Measurements from ENCODE around the gene UBE2C. TPM values are rescaled to one million over a fixed set of nuclear protein-coding genes. Genes with fewer than 3 reads are reported as not detected.

UBE2C gene
- total and polyA plus RNA-seq, 2 experiments from 2014 or later = 26.7 to 46.9 TPM

DNA sequence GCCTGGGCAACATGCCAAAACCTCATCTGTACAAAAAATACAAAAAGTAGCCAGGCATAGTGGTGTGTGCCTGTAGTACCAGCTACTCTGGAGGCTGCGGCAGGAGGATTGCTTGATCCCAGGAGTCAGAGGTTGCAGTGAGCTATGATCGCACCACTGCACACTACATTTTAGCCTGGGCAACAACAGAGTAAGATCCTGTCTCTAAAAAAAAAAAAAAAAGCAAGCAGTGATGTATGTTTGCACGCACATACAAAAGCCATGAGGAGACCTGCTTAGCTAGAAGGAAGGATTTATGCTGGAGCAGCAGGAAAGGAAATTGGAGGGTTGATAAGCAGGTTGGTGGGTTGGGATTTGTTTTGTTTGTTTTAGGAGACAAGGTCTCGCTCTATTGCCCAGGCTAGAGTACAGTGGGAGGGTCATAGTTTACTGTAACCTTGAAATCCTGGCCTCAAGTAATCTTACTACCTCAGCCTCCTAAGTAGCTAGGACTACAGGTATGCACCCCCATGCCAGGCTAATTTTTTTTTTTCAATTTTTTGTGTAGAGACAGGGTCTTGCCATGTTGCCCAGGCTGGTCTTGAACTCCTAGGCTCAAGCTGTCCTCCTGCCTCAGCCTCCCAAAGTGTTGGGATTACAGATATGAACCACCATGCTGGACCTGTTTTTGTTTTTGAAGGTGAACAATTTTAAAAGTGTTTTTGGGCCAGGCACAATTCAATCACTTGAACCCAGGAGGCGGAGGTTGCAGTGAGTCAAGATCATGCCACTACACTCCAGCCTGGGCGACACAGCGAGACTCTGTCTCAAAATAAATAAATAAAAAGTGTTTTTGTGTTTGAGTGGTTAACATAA lies 49.0 kb downstream of the UBE2C start:
- no peak overlapping the region for H3K4me3 ChIP-seq
- DNase-seq (ENCODE audit: low spot score) = no peak
- H3K4me1 ChIP-seq (ENCODE audit: insufficient read depth) = peaks cover 12% of the 10 kb centered on the region
- no peaks in the 10 kb centered on the region for H3K9me3 ChIP-seq (ENCODE audit: low read depth)
- no peaks in the 10 kb centered on the region for H3K27me3 ChIP-seq
- H3K27ac ChIP-seq = peak overlapping the region; percentile 38
- TF ChIP-seq EZH2 (IDR thresholded peaks at IDR 0.05; ENCODE audit: borderline replicate concordance) (no peak), EZH2phosphoT487 (IDR thresholded peaks at IDR 0.05; ENCODE audit: low read depth, severe bottlenecking, unreplicated experiment) (no peak)
- TF ChIP-seq, protein P1, sequence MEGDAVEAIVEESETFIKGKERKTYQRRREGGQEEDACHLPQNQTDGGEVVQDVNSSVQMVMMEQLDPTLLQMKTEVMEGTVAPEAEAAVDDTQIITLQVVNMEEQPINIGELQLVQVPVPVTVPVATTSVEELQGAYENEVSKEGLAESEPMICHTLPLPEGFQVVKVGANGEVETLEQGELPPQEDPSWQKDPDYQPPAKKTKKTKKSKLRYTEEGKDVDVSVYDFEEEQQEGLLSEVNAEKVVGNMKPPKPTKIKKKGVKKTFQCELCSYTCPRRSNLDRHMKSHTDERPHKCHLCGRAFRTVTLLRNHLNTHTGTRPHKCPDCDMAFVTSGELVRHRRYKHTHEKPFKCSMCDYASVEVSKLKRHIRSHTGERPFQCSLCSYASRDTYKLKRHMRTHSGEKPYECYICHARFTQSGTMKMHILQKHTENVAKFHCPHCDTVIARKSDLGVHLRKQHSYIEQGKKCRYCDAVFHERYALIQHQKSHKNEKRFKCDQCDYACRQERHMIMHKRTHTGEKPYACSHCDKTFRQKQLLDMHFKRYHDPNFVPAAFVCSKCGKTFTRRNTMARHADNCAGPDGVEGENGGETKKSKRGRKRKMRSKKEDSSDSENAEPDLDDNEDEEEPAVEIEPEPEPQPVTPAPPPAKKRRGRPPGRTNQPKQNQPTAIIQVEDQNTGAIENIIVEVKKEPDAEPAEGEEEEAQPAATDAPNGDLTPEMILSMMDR (IDR thresholded peaks at IDR 0.05; ENCODE audit: poor library complexity) = no peak
- no peaks in the 10 kb centered on the region for H3K9me2 ChIP-seq (replicated peaks; ENCODE audit: insufficient read depth)
- no peak overlapping the region for H3K4me2 ChIP-seq
- no peaks in the 10 kb centered on the region for H3K36me3 ChIP-seq (replicated peaks; ENCODE audit: insufficient read depth, low read depth)
- H2AFZ ChIP-seq = no peak overlapping the region
- H4K20me1 ChIP-seq (ENCODE audit: insufficient read depth, poor library complexity, severe bottlenecking) = no peaks in the 10 kb centered on the region
- peaks cover 38% of the 10 kb centered on the region for H3K79me2 ChIP-seq
- 84% methylated on average over 7 of the region's 7 CpGs for WGBS (ENCODE audit: low lambda C conversion rate, missing lambda C conversion rate)

DNA sequence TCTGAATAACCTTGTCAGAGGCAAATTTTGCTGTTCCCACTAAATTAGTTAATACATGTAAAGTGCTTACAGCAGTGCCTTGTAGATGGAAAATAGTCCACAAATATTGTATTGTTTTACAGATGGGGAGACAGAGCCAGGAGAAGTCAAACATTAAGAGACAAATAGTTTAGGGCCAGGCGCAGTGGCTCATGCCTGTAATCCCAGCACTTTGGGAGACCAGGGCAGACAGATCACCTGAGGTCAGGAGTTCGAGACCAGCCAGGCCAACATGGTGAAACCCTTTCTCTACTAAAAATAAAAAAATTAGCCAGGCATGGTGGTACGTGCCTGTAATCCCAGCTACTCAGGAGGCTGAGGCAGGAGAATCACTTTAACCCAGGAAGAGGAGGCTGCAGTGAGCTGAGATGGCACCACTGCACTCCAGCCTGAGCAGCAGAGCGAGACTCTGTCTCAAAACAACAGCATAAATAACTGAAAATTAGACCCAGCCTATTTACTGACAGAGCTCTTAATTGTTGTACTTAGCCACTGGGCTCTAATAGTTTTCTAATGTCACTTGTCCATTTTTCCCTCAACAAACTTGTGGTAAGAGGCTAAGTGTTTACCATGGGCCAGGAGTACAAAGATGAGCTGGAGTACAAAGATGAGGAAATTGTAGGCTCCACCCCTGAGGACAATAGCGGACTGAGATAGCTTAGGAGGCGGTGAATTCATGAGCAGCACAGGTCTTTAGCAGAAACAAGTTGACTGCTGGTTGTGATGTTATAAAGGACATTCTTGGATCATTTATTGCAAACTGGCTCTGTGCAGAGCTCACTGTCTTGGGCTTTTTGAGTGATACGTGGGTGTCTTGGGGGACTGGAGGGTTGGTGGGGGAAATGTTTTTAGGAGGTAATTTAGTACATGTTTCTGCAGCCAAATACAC lies 51.4 kb downstream of the UBE2C start:
- H3K4me3 ChIP-seq = no peak overlapping the region
- 86% methylated on average over 7 of the region's 7 CpGs for WGBS (ENCODE audit: low lambda C conversion rate, missing lambda C conversion rate)
- no peak for TF ChIP-seq EZH2 (IDR thresholded peaks at IDR 0.05; ENCODE audit: borderline replicate concordance)
- TF ChIP-seq EZH2phosphoT487 (IDR thresholded peaks at IDR 0.05; ENCODE audit: low read depth, severe bottlenecking, unreplicated experiment) = no peak
- TF ChIP-seq, protein P1 (IDR thresholded peaks at IDR 0.05; ENCODE audit: poor library complexity) = no peak
- H3K27ac ChIP-seq = no peak overlapping the region
- H3K4me2 ChIP-seq = no peak overlapping the region
- H3K4me1 ChIP-seq (ENCODE audit: insufficient read depth) = peaks cover 5% of the 10 kb centered on the region
- peak; percentile 46 for DNase-seq (ENCODE audit: low spot score)
- no peaks in the 10 kb centered on the region for H3K9me2 ChIP-seq (replicated peaks; ENCODE audit: insufficient read depth)
- no peaks in the 10 kb centered on the region for H3K36me3 ChIP-seq (replicated peaks; ENCODE audit: insufficient read depth, low read depth)
- H2AFZ ChIP-seq = no peak overlapping the region
- no peaks in the 10 kb centered on the region for H3K9me3 ChIP-seq (ENCODE audit: low read depth)
- no peaks in the 10 kb centered on the region for H3K27me3 ChIP-seq
- H3K79me2 ChIP-seq = peaks cover 25% of the 10 kb centered on the region
- no peaks in the 10 kb centered on the region for H4K20me1 ChIP-seq (ENCODE audit: insufficient read depth, poor library complexity, severe bottlenecking)

DNA sequence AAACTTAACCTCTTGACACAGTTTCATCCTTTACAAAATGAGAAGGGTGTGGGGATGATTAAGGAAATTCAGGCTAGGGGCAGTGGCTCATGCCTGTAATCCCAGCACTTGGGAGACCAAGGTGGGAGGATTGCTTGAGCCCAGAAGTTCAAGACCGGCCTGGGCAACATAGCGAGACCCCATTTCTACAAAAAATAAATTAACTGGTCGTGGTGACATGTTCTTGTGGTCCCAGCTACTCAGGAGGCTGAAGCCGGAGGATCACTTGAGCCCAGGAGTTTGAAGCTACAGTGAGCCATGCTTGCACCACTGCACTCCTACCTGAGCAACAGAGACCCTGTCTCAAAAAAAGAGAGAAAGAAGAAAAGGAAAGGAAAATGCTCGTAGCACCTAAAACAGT lies 54.0 kb downstream of the UBE2C start:
- no peaks in the 10 kb centered on the region for H3K4me1 ChIP-seq (ENCODE audit: insufficient read depth)
- TF ChIP-seq EZH2 (IDR thresholded peaks at IDR 0.05; ENCODE audit: borderline replicate concordance) = no peak
- TF ChIP-seq, protein P1 (IDR thresholded peaks at IDR 0.05; ENCODE audit: poor library complexity) = no peak
- TF ChIP-seq EZH2phosphoT487 (IDR thresholded peaks at IDR 0.05; ENCODE audit: low read depth, severe bottlenecking, unreplicated experiment) = no peak
- 94% methylated on average over 5 of the region's 5 CpGs for WGBS (ENCODE audit: low lambda C conversion rate, missing lambda C conversion rate)
- no peaks in the 10 kb centered on the region for H3K27me3 ChIP-seq
- H3K9me3 ChIP-seq (ENCODE audit: low read depth) = no peaks in the 10 kb centered on the region
- H3K4me2 ChIP-seq = no peak overlapping the region
- no peak for DNase-seq (ENCODE audit: low spot score)
- H3K9me2 ChIP-seq (replicated peaks; ENCODE audit: insufficient read depth) = no peaks in the 10 kb centered on the region
- no peaks in the 10 kb centered on the region for H4K20me1 ChIP-seq (ENCODE audit: insufficient read depth, poor library complexity, severe bottlenecking)
- H3K27ac ChIP-seq = peak overlapping the region; percentile 67
- H2AFZ ChIP-seq = no peak overlapping the region
- peaks cover 14% of the 10 kb centered on the region for H3K79me2 ChIP-seq
- no peaks in the 10 kb centered on the region for H3K36me3 ChIP-seq (replicated peaks; ENCODE audit: insufficient read depth, low read depth)
- no peak overlapping the region for H3K4me3 ChIP-seq

Small RNA genes within 50 kb of the gene (small RNA-seq; reads per million reads assigned to genes)
- not detected for gene RNU6ATAC38P

Other genes with a start within 250 kb of the UBE2C start
- gene WFDC8, start 233.4 kb upstream of the UBE2C start, total RNA-seq = not detected in 2 replicates
- gene WFDC8, start 233.4 kb upstream of the UBE2C start, polyA plus RNA-seq = not detected in 2 replicates
- gene WFDC10A, start 182.9 kb upstream of the UBE2C start, total RNA-seq = not detected in 2 replicates
- not detected in 2 replicates for gene WFDC10A, start 182.9 kb upstream of the UBE2C start, polyA plus RNA-seq
- gene WFDC9, start 181.4 kb upstream of the UBE2C start, total RNA-seq = not detected in 2 replicates
- gene WFDC9, start 181.4 kb upstream of the UBE2C start, polyA plus RNA-seq = not detected in 2 replicates
- not detected in 2 replicates for gene WFDC11, start 142.4 kb upstream of the UBE2C start, total RNA-seq
- gene WFDC11, start 142.4 kb upstream of the UBE2C start, polyA plus RNA-seq = not detected in 2 replicates
- not detected in 2 replicates for gene WFDC13, start 110.6 kb upstream of the UBE2C start, total RNA-seq
- 0.29 TPM in 1 of 2 replicates, not detected in the other for gene WFDC13, start 110.6 kb upstream of the UBE2C start, polyA plus RNA-seq
- 2.6 TPM in 1 of 2 replicates, not detected in the other for gene WFDC10B, start 107.6 kb upstream of the UBE2C start, total RNA-seq
- 0.62 and 1.9 TPM in 2 replicates for gene WFDC10B, start 107.6 kb upstream of the UBE2C start, polyA plus RNA-seq
- gene SPINT4, start 90.3 kb upstream of the UBE2C start, total RNA-seq = not detected in 2 replicates
- not detected in 2 replicates for gene SPINT4, start 90.3 kb upstream of the UBE2C start, polyA plus RNA-seq
- gene WFDC3, start 20.8 kb upstream of the UBE2C start, total RNA-seq = 0.72 and 2.6 TPM in 2 replicates
- 9.9 and 16.8 TPM in 2 replicates for gene WFDC3, start 20.8 kb upstream of the UBE2C start, polyA plus RNA-seq
- gene DNTTIP1, start 20.7 kb upstream of the UBE2C start, total RNA-seq = 18.8 and 25.2 TPM in 2 replicates
- gene DNTTIP1, start 20.7 kb upstream of the UBE2C start, polyA plus RNA-seq = 60.3 and 65.1 TPM in 2 replicates
- 0.63 TPM in 1 of 2 replicates, not detected in the other for gene TNNC2, start 14.7 kb downstream of the UBE2C start, total RNA-seq
- 0.51 and 1.8 TPM in 2 replicates for gene TNNC2, start 14.7 kb downstream of the UBE2C start, polyA plus RNA-seq
- 19.3 and 30.0 TPM in 2 replicates for gene SNX21, start 21.2 kb downstream of the UBE2C start, total RNA-seq
- 32.1 and 32.5 TPM in 2 replicates for gene SNX21, start 21.2 kb downstream of the UBE2C start, polyA plus RNA-seq
- gene ACOT8, start 44.7 kb downstream of the UBE2C start, total RNA-seq = 26.3 and 40.6 TPM in 2 replicates
- 36.5 and 44.0 TPM in 2 replicates for gene ACOT8, start 44.7 kb downstream of the UBE2C start, polyA plus RNA-seq
- gene ZSWIM3, start 45.0 kb downstream of the UBE2C start, total RNA-seq = 4.3 and 6.2 TPM in 2 replicates
- 1.3 and 4.1 TPM in 2 replicates for gene ZSWIM3, start 45.0 kb downstream of the UBE2C start, polyA plus RNA-seq
- 6.4 and 6.9 TPM in 2 replicates for gene ZSWIM1, start 68.6 kb downstream of the UBE2C start, total RNA-seq
- 4.7 and 5.0 TPM in 2 replicates for gene ZSWIM1, start 68.6 kb downstream of the UBE2C start, polyA plus RNA-seq
- gene SPATA25, start 75.0 kb downstream of the UBE2C start, total RNA-seq = 5.6 TPM in 1 of 2 replicates, not detected in the other
- 0.41 and 1.4 TPM in 2 replicates for gene SPATA25, start 75.0 kb downstream of the UBE2C start, polyA plus RNA-seq
- 11.1 and 12.8 TPM in 2 replicates for gene NEURL2, start 78.6 kb downstream of the UBE2C start, total RNA-seq
- 11.7 and 11.8 TPM in 2 replicates for gene NEURL2, start 78.6 kb downstream of the UBE2C start, polyA plus RNA-seq
- 401 and 425 TPM in 2 replicates for gene CTSA, start 78.7 kb downstream of the UBE2C start, total RNA-seq
- gene CTSA, start 78.7 kb downstream of the UBE2C start, polyA plus RNA-seq = 716 and 724 TPM in 2 replicates
- 144 and 176 TPM in 2 replicates for gene PLTP, start 99.5 kb downstream of the UBE2C start, total RNA-seq
- gene PLTP, start 99.5 kb downstream of the UBE2C start, polyA plus RNA-seq = 623 and 823 TPM in 2 replicates
- gene PCIF1, start 122.0 kb downstream of the UBE2C start, total RNA-seq = 9.7 and 11.8 TPM in 2 replicates
- 26.0 and 32.4 TPM in 2 replicates for gene PCIF1, start 122.0 kb downstream of the UBE2C start, polyA plus RNA-seq
- gene ZNF335, start 159.6 kb downstream of the UBE2C start, total RNA-seq = 10.8 and 14.9 TPM in 2 replicates
- 12.6 and 23.7 TPM in 2 replicates for gene ZNF335, start 159.6 kb downstream of the UBE2C start, polyA plus RNA-seq
- gene MMP9, start 196.3 kb downstream of the UBE2C start, total RNA-seq = 1.3 and 2.6 TPM in 2 replicates
- gene MMP9, start 196.3 kb downstream of the UBE2C start, polyA plus RNA-seq = 4.8 and 7.7 TPM in 2 replicates
- gene SLC12A5, start 216.6 kb downstream of the UBE2C start, total RNA-seq = 0.57 TPM in 1 of 2 replicates, not detected in the other
- 3.1 and 4.3 TPM in 2 replicates for gene SLC12A5, start 216.6 kb downstream of the UBE2C start, polyA plus RNA-seq

All from hepatocyte (in vitro differentiated cells).